ENCODE data around the gene SMG9. TPM values are rescaled to one million over a fixed set of nuclear protein-coding genes. Genes with fewer than 3 reads are reported as not detected.
A peak's percentile ranks its signal among the peaks of the same experiment; 100 is the strongest.

The SMG9 gene
- total RNA-seq, 1 experiment from 2014 or later: 76.0 TPM

- Mint-ChIP-seq H3K4me3 (ENCODE audit: unreplicated experiment) (no peak overlapping the region), H3K27ac (ENCODE audit: low read depth, unreplicated experiment) (peak overlapping the region; percentile 33), H3K9me3 (ENCODE audit: unreplicated experiment) (no peaks in the 10 kb centered on the region), H3K4me1 (ENCODE audit: insufficient read depth, unreplicated experiment) (peaks cover 35% of the 10 kb centered on the region), H3K36me3 (ENCODE audit: insufficient read depth, unreplicated experiment) (peaks cover 72% of the 10 kb centered on the region), H3K27me3 (ENCODE audit: insufficient read depth, unreplicated experiment) (no peaks in the 10 kb centered on the region)
- BruUV-seq (replicated peaks): no TSS peak
- intact Hi-C loops (cut with micrococcal nuclease): no loop called here
- ChIA-PET CTCF (interaction anchor here (1.1 to 1.5 kb wide), 4 partner anchors 10 to 59 kb away, joined by 3 to 4 read pairs (median 4); partner anchors contain the start of gene KCNN4), POLR2A (interaction anchor here (8.9 to 20.1 kb wide), 2 partner anchors 14 to 30 kb away, joined by 117 to 409 read pairs; partner anchors contain the start of gene KCNN4)
- no peak for TF ChIP-seq CTCF (IDR thresholded peaks at IDR 0.05; ENCODE audit: unreplicated experiment)
- no peak for DNase-seq (ENCODE audit: unreplicated experiment)
Observed at GRCh38 chr19:43749898-43750297, 4.9 kb downstream of the SMG9 start.

- Mint-ChIP-seq H3K4me1 (ENCODE audit: insufficient read depth, unreplicated experiment) (peaks cover 37% of the 10 kb centered on the region), H3K4me3 (ENCODE audit: unreplicated experiment) (no peak overlapping the region), H3K27ac (ENCODE audit: low read depth, unreplicated experiment) (no peak overlapping the region), H3K9me3 (ENCODE audit: unreplicated experiment) (no peaks in the 10 kb centered on the region), H3K36me3 (ENCODE audit: insufficient read depth, unreplicated experiment) (peaks cover 70% of the 10 kb centered on the region), H3K27me3 (ENCODE audit: insufficient read depth, unreplicated experiment) (no peaks in the 10 kb centered on the region)
- no peak for TF ChIP-seq CTCF (IDR thresholded peaks at IDR 0.05; ENCODE audit: unreplicated experiment)
- POLR2A ChIA-PET: interaction anchor here (8.9 to 20.1 kb wide), 2 partner anchors 15 to 31 kb away, joined by 117 to 409 read pairs; partner anchors contain the start of gene KCNN4
- intact Hi-C loops (cut with micrococcal nuclease): no loop called here
- CTCF ChIA-PET: interaction anchor here (0.5 to 1.5 kb wide), 5 partner anchors 11 to 223 kb away, joined by 3 to 4 read pairs (median 4); partner anchors contain the start of gene KCNN4
- DNase-seq (ENCODE audit: unreplicated experiment): no peak
- BruUV-seq (replicated peaks): no TSS peak
Observed at GRCh38 chr19:43749152-43749551, 5.6 kb downstream of the SMG9 start.

GRCh38 chr19:43748685-43749084 lies 6.1 kb downstream of the SMG9 start:
- peaks cover 74% of the 10 kb centered on the region for H3K36me3 Mint-ChIP-seq (ENCODE audit: insufficient read depth, unreplicated experiment)
- POLR2A ChIA-PET: no interaction called here
- CTCF ChIA-PET: interaction anchor here (0.7 to 1.5 kb wide), 4 partner anchors 18 to 32 kb away, joined by 3 to 4 read pairs (median 4); partner anchors contain the start of gene KCNN4
- no peaks in the 10 kb centered on the region for H3K27me3 Mint-ChIP-seq (ENCODE audit: insufficient read depth, unreplicated experiment)
- intact Hi-C loops (cut with micrococcal nuclease): no loop called here
- H3K4me1 Mint-ChIP-seq (ENCODE audit: insufficient read depth, unreplicated experiment): peaks cover 37% of the 10 kb centered on the region
- TF ChIP-seq CTCF (IDR thresholded peaks at IDR 0.05; ENCODE audit: unreplicated experiment): no peak
- no peak overlapping the region for H3K27ac Mint-ChIP-seq (ENCODE audit: low read depth, unreplicated experiment)
- H3K4me3 Mint-ChIP-seq (ENCODE audit: unreplicated experiment): no peak overlapping the region
- DNase-seq (ENCODE audit: unreplicated experiment): no peak
- H3K9me3 Mint-ChIP-seq (ENCODE audit: unreplicated experiment): no peaks in the 10 kb centered on the region
- no TSS peak for BruUV-seq (replicated peaks)

GRCh38 chr19:43748205-43748594 lies 6.6 kb downstream of the SMG9 start:
- intact Hi-C loops (cut with micrococcal nuclease): no loop called here
- ChIA-PET POLR2A (no interaction called here), CTCF (interaction anchor here (0.7 kb wide), 2 partner anchors 30 to 33 kb away, joined by 3 read pairs; partner anchors contain the start of gene KCNN4)
- Mint-ChIP-seq H3K27ac (ENCODE audit: low read depth, unreplicated experiment) (no peak overlapping the region), H3K4me3 (ENCODE audit: unreplicated experiment) (no peak overlapping the region), H3K36me3 (ENCODE audit: insufficient read depth, unreplicated experiment) (peaks cover 79% of the 10 kb centered on the region), H3K4me1 (ENCODE audit: insufficient read depth, unreplicated experiment) (peaks cover 37% of the 10 kb centered on the region), H3K27me3 (ENCODE audit: insufficient read depth, unreplicated experiment) (no peaks in the 10 kb centered on the region), H3K9me3 (ENCODE audit: unreplicated experiment) (no peaks in the 10 kb centered on the region)
- no peak for TF ChIP-seq CTCF (IDR thresholded peaks at IDR 0.05; ENCODE audit: unreplicated experiment)
- DNase-seq (ENCODE audit: unreplicated experiment): no peak
- BruUV-seq (replicated peaks): no TSS peak
